Fibroblast of lung (primary cell): ENCODE data around the gene ETV6.

Experiments used
- CTCF ChIP-seq, 2 donors: IDR thresholded peaks in 1 of 2; conservative IDR thresholded peaks in 1 of 2; 1 replicate in 1 of 2; 2 replicates in 1 of 2; pipeline ENCODE4 v1.5.1; 2011 to 2012; ENCODE audit warnings: low read length in 2 of 2, control low read depth in 1 of 2, inconsistent platforms in 1 of 2, low read depth in 1 of 2, mild to moderate bottlenecking in 1 of 2
- EZH2 ChIP-seq: IDR thresholded peaks from 2 replicates; pipeline ENCODE4 v1.5.1; 2012; ENCODE audit warnings: low read length, control low read depth, mild to moderate bottlenecking; ENCODE audit errors: missing control alignments

GRCh38 chr12:11624116-11624515, 25.4 kb upstream of the ETV6 start:
- no peak for TF ChIP-seq CTCF (conservative IDR thresholded peaks at IDR 0.05 in 1 of 2, IDR thresholded peaks at IDR 0.05 in 1 of 2; ENCODE audit: low read depth in 1 of 2, low read length in 2 of 2)
- no peak for TF ChIP-seq EZH2
